Measurements from ENCODE around the gene MRPL54.

Gene MRPL54

DNA sequence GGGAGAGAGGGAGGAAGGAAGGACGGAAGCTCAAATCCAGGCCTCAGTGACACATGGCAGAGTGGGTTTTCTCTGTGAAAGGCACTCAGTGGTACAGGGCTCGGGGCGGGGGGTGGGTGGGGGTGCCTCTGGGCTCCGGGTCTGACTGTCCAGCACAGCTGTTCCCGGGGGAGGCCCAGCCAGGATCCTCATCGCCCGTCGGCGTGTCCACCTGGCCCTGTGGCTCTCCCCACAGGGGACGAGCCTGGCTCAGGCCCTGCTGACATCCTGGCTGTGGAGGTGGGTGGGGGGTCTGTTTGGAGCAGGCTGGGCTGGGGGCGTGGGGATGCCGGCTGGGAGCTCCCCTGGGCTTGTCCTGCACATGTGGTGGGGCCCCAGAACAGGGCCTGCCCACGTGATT is 41.9 kb downstream of the MRPL54 start:
- H2AFZ ChIP-seq (ENCODE audit: low read length) = no peak overlapping the region
- no peaks in the 10 kb centered on the region for H3F3A ChIP-seq (ENCODE audit: low read depth)
- no peaks in the 10 kb centered on the region for H3K9me3 ChIP-seq (ENCODE audit: insufficient read depth, low read depth, low read length)
- H3K9me2 ChIP-seq (replicated peaks; ENCODE audit: low read depth, low read length) = no peaks in the 10 kb centered on the region
- no peaks in the 10 kb centered on the region for H4K20me1 ChIP-seq (ENCODE audit: insufficient read depth, low read length, poor library complexity, severe bottlenecking)
- H3K4me1 ChIP-seq (ENCODE audit: insufficient read depth, low read length, poor library complexity, severe bottlenecking) = peaks cover 19% of the 10 kb centered on the region
- no peak overlapping the region for H3K4me3 ChIP-seq (ENCODE audit: low read length, poor library complexity, severe bottlenecking)
- H3K36me3 ChIP-seq (ENCODE audit: insufficient read depth, low read length) = no peaks in the 10 kb centered on the region
- no peak overlapping the region for H3K9ac ChIP-seq (ENCODE audit: low read depth, low read length, poor library complexity, severe bottlenecking)
- H3K4me2 ChIP-seq (ENCODE audit: low read depth, low read length, poor library complexity, severe bottlenecking) = no peak overlapping the region
- H3K27me3 ChIP-seq (ENCODE audit: insufficient read depth, low read length, poor library complexity, severe bottlenecking) = no peaks in the 10 kb centered on the region
- no peak for TF ChIP-seq EZH2phosphoT487 (IDR thresholded peaks at IDR 0.05; ENCODE audit: borderline replicate concordance)
- TF ChIP-seq, protein P1, sequence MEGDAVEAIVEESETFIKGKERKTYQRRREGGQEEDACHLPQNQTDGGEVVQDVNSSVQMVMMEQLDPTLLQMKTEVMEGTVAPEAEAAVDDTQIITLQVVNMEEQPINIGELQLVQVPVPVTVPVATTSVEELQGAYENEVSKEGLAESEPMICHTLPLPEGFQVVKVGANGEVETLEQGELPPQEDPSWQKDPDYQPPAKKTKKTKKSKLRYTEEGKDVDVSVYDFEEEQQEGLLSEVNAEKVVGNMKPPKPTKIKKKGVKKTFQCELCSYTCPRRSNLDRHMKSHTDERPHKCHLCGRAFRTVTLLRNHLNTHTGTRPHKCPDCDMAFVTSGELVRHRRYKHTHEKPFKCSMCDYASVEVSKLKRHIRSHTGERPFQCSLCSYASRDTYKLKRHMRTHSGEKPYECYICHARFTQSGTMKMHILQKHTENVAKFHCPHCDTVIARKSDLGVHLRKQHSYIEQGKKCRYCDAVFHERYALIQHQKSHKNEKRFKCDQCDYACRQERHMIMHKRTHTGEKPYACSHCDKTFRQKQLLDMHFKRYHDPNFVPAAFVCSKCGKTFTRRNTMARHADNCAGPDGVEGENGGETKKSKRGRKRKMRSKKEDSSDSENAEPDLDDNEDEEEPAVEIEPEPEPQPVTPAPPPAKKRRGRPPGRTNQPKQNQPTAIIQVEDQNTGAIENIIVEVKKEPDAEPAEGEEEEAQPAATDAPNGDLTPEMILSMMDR (conservative IDR thresholded peaks at IDR 0.05; ENCODE audit: low read length) = no peak
- H3K79me2 ChIP-seq (ENCODE audit: insufficient read depth, low read length) = no peaks in the 10 kb centered on the region

DNA sequence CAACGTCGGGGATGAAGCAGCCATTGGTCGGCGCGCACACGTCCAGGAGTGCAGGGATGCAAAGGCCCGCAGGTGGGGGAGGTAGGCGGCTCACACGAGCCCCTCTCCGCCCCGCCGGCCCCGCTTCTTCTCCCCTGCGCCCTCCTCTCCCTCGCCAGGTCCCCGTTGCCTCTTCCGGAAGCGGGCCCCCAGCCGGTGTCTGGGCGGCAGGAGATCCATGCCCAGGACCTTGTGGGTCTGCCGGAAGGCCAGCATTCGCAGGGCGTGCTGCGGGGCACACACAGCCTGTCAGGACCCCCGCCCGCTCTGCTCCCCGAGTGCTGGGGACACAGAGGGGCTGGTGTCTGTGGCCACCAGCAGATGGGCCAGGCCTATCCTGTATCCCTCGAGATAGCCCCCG is 43.4 kb downstream of the MRPL54 start:
- no peaks in the 10 kb centered on the region for H3K9me2 ChIP-seq (replicated peaks; ENCODE audit: low read depth, low read length)
- H3K79me2 ChIP-seq (ENCODE audit: insufficient read depth, low read length) = no peaks in the 10 kb centered on the region
- H3F3A ChIP-seq (ENCODE audit: low read depth) = no peaks in the 10 kb centered on the region
- no peaks in the 10 kb centered on the region for H3K9me3 ChIP-seq (ENCODE audit: insufficient read depth, low read depth, low read length)
- TF ChIP-seq EZH2phosphoT487 (IDR thresholded peaks at IDR 0.05; ENCODE audit: borderline replicate concordance) = no peak
- TF ChIP-seq, protein P1 (conservative IDR thresholded peaks at IDR 0.05; ENCODE audit: low read length) = no peak
- H3K36me3 ChIP-seq (ENCODE audit: insufficient read depth, low read length) = no peaks in the 10 kb centered on the region
- H3K4me2 ChIP-seq (ENCODE audit: low read depth, low read length, poor library complexity, severe bottlenecking) = no peak overlapping the region
- H4K20me1 ChIP-seq (ENCODE audit: insufficient read depth, low read length, poor library complexity, severe bottlenecking) = no peaks in the 10 kb centered on the region
- H3K4me3 ChIP-seq (ENCODE audit: low read length, poor library complexity, severe bottlenecking) = no peak overlapping the region
- peaks cover 29% of the 10 kb centered on the region for H3K4me1 ChIP-seq (ENCODE audit: insufficient read depth, low read length, poor library complexity, severe bottlenecking)
- H2AFZ ChIP-seq (ENCODE audit: low read length) = no peak overlapping the region
- H3K9ac ChIP-seq (ENCODE audit: low read depth, low read length, poor library complexity, severe bottlenecking) = no peak overlapping the region
- H3K27me3 ChIP-seq (ENCODE audit: insufficient read depth, low read length, poor library complexity, severe bottlenecking) = no peaks in the 10 kb centered on the region

DNA sequence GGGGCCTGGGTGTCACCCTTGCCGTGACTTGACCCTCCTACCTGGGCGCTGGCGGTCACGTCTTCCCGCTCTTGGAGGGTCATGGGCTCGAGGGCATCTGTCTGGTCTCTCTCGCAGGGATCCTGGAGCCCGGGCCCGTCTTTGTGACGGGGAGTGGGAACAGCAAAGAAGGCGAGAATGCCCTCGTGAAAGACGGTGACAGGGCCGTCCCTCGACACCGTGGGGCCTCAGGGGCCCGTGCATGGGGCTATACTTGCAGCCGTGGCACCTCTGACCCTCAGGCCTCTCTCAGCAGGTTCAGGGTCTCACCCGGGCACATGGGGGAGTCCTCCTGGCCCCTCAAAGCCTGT is 44.6 kb downstream of the MRPL54 start:
- H3K4me3 ChIP-seq (ENCODE audit: low read length, poor library complexity, severe bottlenecking) = no peak overlapping the region
- H3K9ac ChIP-seq (ENCODE audit: low read depth, low read length, poor library complexity, severe bottlenecking) = no peak overlapping the region
- H3K36me3 ChIP-seq (ENCODE audit: insufficient read depth, low read length) = no peaks in the 10 kb centered on the region
- no peaks in the 10 kb centered on the region for H3K9me2 ChIP-seq (replicated peaks; ENCODE audit: low read depth, low read length)
- no peaks in the 10 kb centered on the region for H3F3A ChIP-seq (ENCODE audit: low read depth)
- TF ChIP-seq EZH2phosphoT487 (IDR thresholded peaks at IDR 0.05; ENCODE audit: borderline replicate concordance) = no peak
- TF ChIP-seq, protein P1 (conservative IDR thresholded peaks at IDR 0.05; ENCODE audit: low read length) = no peak
- H4K20me1 ChIP-seq (ENCODE audit: insufficient read depth, low read length, poor library complexity, severe bottlenecking) = no peaks in the 10 kb centered on the region
- H3K4me2 ChIP-seq (ENCODE audit: low read depth, low read length, poor library complexity, severe bottlenecking) = no peak overlapping the region
- H3K79me2 ChIP-seq (ENCODE audit: insufficient read depth, low read length) = no peaks in the 10 kb centered on the region
- no peak overlapping the region for H2AFZ ChIP-seq (ENCODE audit: low read length)
- peaks cover 40% of the 10 kb centered on the region for H3K4me1 ChIP-seq (ENCODE audit: insufficient read depth, low read length, poor library complexity, severe bottlenecking)
- no peaks in the 10 kb centered on the region for H3K27me3 ChIP-seq (ENCODE audit: insufficient read depth, low read length, poor library complexity, severe bottlenecking)
- H3K9me3 ChIP-seq (ENCODE audit: insufficient read depth, low read depth, low read length) = no peaks in the 10 kb centered on the region

All from Loucy (cell line).